Measurements from ENCODE around the gene SFSWAP.
"Not testable (repeated sequence)": the region's sequence is repeated elsewhere in the genome, so short reads cannot be mapped to it uniquely, and the experiment has no call there.

The SFSWAP gene

GRCh38 chr12:131704509-131704908 lies 6.4 kb upstream of the SFSWAP start:
- DNase-seq = no peak

DNA sequence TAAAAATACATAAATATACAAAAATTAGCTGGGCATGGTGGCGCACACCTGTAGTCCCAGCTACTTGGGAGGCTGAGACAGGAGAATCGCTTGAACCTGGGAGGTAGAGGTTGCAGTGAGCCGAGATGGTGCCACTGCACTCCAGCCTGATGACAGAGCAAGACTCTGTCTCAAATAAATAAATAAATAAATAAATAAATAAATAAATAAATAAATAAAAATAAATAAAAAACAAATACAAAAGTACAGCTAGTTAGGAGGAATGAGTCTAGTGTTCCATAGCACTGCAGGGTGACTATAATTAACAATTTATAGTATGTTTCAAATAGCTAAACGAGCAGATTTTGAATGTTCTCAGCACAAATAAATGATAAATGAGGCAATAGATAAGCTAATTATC lies 4.2 kb upstream of the SFSWAP start:
- not testable (repeated sequence) for DNase-seq

GRCh38 chr12:131709226-131709625 lies 1.7 kb upstream of the SFSWAP start:
- no peak for DNase-seq

DNA sequence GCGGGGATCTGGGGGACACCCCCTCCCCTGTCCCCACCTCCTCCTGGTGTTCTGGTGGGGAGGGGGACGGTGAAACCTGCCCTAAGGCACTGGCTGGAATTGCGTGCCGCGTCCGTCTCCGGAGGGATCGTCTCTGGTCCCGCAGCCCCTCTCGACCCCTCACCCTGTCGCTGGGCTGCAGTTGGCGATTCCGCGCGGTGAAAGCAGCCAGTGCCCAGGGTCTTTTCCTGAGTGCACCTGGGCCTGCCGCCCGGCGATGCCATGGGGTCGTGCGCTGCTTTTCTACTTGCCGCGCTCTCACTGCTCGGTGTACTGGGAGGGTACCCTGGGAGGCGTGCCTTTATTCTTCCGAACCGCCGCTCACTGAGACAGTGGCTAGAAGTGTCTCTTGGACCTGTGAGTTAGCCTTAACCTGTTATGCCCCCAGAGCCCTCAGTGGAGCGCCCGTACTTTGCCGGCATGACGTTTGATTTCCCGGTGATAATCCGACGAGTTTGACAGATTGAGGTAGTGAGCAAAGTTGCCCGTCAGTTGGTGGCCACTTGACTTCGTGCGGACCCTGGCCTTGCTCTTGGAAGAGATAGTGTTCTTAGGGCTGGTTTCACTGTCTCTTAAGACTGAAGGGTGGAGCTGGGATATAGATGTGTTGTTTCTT lies 788 bp downstream of the SFSWAP start:
- no peak for DNase-seq

DNA sequence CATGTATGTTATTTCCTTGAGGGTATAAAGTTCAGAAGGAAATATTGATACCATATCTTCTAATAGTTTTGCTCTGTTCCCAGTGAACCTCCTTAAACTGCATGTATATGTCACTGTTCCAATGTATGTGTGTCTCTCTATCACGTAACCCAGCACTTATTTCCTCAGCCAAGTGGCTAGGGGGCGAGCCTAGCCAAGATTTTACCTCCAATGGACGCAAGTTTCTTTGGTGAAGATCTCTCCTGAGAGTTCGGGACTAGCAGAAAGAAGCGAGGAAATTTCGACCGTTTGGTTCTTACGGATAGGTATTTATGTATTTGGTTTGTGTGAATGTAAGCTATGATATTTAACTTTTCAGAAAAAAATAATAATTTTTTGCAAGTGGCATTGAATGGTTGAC lies 2.5 kb downstream of the SFSWAP start:
- DNase-seq = no peak

DNA sequence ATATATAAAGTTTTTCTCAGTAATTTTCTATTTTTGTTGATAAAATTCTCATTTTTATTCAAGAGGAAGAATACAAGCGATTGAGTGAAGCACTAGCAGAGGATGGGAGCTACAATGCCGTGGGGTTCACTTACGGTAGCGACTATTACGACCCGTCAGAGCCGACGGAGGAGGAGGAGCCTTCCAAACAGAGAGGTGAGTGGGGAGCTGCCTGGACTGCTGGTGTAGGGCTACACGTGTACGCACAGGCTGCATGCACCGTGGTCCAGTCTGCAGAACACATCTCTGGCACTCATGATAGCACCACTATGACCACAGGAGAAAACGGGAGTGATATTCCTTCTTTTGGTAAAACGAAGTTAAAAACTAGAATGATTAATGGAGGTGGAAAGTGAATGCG lies 3.9 kb downstream of the SFSWAP start:
- DNase-seq = no peak

GRCh38 chr12:131716282-131716681 lies 5.4 kb downstream of the SFSWAP start:
- DNase-seq = no peak

GRCh38 chr12:131720241-131720640 lies 9.4 kb downstream of the SFSWAP start:
- DNase-seq = no peak

GRCh38 chr12:131720921-131721320 lies 10.0 kb downstream of the SFSWAP start:
- DNase-seq = no peak

- no peak for DNase-seq
These were observed 10.7 kb downstream of the SFSWAP start for GRCh38 chr12:131721548-131721947.

- no peak for DNase-seq
These were observed 12.6 kb downstream of the SFSWAP start for GRCh38 chr12:131723532-131723931.

- DNase-seq = no peak
These were observed 13.6 kb downstream of the SFSWAP start for GRCh38 chr12:131724534-131724933.

DNA sequence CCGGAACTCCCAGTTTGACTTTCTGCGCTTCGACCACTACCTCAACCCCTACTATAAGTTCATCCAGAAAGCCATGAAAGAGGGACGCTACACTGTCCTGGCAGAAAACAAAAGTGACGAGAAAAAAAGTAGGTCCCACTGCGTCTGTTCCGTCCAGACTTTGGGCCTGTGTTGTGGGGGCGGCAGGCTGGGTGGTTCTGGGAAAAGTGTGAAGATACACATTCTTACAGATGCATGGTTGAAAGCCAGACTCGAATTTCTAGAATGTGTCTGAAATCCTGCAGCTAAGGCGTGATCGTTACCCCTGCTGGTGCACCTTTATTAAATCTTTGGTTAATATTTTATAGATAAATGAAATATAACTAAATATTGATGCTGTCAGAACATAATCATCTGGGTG lies 14.6 kb downstream of the SFSWAP start:
- DNase-seq = no peak

- no peak for DNase-seq
These were observed 17.8 kb downstream of the SFSWAP start for GRCh38 chr12:131728720-131729119.

DNA sequence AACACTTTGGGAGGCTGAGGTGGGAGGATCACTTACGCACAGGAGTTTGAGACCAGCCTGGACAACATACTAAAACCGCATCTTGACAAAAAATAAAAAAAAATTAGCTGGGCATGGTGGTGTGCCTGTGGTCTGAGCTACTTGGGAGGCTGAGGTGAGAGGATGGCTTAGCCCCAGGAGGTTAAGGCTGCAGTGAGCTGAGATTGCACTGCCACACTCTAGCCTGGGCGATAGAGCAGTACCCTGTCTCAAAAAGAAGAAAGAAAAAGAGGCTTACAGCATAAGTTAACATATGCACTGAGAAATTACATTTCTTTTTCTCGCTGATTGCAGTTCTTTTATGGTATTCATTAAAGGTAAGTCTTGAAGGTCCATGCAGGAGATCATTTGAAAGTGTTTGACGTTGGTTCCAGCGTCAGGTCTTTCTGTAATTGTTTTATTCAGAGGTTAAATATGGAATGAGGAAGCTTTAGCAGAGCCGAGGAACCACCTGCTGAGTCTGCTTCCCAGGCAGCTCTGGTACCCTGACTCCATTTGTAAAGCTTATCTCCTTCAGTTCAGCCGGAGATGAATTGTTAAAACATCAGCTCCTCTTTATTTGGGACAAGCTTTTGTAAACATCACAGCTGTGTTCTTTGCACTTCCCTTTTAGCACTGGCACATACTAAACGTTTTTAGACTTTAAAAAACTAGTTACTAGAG lies 18.5 kb downstream of the SFSWAP start:
- no peak for DNase-seq

- DNase-seq = no peak
These were observed 22.2 kb downstream of the SFSWAP start for GRCh38 chr12:131732996-131733615.

DNA sequence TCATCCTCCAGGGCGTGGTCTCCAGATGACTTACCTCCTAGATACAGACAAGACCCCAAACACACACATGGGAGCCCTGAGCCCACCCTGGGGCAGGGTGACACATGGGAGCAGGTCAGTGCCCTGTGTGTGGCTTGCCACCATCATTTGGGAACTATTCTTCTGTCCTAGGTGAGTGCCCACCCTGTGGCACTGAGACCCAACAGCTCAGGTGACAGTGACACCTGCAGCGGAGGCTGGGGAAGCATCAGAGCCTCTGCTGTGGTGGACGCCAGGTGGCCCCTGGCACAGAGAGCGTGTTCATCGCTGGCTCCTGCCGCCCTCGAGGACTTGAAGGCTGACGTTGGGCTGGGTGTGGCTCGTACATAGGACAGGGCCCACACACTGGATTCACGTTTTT lies 23.0 kb downstream of the SFSWAP start:
- DNase-seq = no peak

DNA sequence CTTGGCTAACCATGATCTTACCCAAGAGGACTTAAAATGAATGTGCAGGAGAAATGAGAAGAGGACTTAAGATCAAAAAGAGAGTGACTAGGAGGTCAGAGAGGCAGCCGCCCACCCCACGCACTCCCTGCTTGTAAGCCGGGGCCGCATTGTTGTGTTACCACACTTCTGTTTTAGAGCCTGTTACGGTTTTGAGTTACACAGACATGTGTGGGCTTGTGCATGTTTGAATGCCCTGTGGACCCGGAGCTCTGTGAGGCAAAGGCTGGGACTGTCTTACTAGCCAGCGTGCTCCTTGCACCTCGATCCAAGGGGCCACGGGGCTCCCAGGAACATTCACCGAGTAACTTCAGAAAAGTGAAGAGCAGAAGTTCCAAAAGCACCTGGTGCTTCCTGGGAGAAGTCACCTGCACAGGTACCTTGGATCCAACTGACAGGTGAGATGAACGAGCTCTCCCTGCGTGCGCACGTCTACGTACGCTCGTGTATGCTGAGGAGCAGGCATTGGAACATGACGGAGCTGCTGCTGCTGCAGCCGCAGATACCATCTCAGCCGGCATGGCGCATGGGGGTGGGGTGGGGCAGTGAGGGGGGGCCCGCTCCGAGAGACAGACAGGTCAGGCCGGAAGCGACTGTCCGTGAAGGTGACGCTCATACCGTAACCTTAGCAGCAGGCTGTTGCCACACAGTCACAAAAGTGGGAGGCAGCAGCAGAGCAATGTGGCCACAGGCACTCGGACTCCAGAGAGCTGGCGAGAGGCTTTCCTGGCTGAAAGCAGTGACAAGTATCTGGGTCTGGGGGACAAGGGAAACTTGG lies 23.7 kb downstream of the SFSWAP start:
- DNase-seq = no peak

- DNase-seq = no peak
These were observed 24.2 kb downstream of the SFSWAP start for GRCh38 chr12:131735153-131735456.

- DNase-seq = no peak
These were observed 24.9 kb downstream of the SFSWAP start for GRCh38 chr12:131735476-131736445.

DNA sequence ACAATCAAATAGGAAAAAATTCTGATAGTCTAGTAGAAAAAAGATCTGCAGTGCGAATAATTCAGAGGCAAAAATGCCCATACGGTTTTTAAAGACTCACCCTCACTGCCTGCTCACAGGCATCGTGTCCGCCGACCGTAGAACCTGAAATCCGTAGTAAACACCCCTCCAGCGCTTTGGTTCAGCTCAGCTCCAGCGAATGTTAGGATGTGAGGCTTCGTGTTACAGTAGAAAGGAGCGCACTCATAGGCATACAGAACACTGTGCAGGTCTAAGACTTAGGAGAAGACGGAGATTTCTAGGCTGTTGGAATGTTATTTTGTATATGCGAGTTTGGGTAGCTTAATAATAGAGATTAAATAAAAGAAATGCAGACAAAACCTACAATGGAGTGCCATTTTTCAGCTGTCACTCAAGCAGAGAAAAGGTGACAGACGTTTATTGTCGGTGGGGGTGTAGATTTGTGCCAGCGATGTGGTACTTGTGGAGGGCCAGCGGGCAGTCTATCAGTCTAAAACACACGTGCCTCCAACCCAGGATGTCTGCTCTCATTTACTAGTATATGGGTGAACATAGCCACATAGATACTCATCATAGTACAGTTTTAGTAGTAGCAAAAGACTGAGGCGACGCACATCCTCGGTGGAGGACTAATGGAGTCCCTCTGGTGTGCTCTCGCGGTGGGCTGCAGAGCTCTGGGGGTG lies 25.7 kb downstream of the SFSWAP start:
- DNase-seq = no peak

All from RPMI8226 (cell line).